Measurements from ENCODE around the gene MAN1C1. TPM values are rescaled to one million over a fixed set of nuclear protein-coding genes. Genes with fewer than 3 reads are reported as not detected.
A peak's percentile ranks its signal among the peaks of the same experiment; 100 is the strongest.

Gene MAN1C1
- total and polyA plus RNA-seq, 9 of the 15 experiments (the other 6 are each of a cell fraction or from before 2014, with no cell fraction given), result 0.04 to 0.44 (median 0.10) TPM; not detected in 3

- peak; percentile 21; the same call in 1 of the 2 replicates for TF ChIP-seq MGA (IDR thresholded peaks at IDR 0.05)
- TF ChIP-seq ADNP (tag; IDR thresholded peaks at IDR 0.05), result 0 out of 2 replicates have a peak, but pooled peaks have one; percentile 24
- TF ChIP-seq ZNF134 (CRISPR knock-in tag; conservative IDR thresholded peaks at IDR 0.05), result no peak
- peak; percentile 42; the same call in 1 of the 2 replicates for TF ChIP-seq L3MBTL2 (IDR thresholded peaks at IDR 0.05)
Measured at GRCh38 chr1:25583519-25584370, 32.8 kb upstream of the MAN1C1 start (continued).
